Stimulated activated CD8-positive, alpha-beta memory T cell treated with anti-CD3 and anti-CD28 coated beads, Interleukin-4, amount 100 ng/mL, for 48 hours (primary cell): ENCODE measurements around the gene FYN.
A peak's percentile ranks its signal among the peaks of the same experiment; 100 is the strongest.

Source experiments
- DNase-seq: peaks from one replicate; pipeline ENCODE4 v3.0.0-alpha.2; 2020

The FYN gene

DNA sequence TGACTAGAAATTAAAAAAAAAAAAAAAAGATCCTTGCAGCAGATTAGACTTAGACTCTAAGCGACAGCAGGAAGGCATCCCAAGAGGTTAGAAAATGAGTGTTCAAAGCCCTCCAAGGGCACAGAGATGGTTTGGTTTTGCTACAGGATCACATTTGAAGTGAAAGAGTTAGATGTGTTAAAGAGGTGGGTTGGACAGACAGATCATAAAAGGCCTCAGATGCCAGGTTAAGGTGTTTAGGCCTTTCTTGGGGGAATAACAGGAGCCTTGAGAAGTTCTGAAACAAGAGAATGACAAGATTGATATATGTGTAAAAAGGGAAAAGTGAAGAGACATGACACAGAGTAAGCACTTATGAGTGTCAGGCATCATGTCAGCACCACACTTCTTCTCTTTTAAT is 107.5 kb downstream of the FYN start:
- no peak for DNase-seq

DNA sequence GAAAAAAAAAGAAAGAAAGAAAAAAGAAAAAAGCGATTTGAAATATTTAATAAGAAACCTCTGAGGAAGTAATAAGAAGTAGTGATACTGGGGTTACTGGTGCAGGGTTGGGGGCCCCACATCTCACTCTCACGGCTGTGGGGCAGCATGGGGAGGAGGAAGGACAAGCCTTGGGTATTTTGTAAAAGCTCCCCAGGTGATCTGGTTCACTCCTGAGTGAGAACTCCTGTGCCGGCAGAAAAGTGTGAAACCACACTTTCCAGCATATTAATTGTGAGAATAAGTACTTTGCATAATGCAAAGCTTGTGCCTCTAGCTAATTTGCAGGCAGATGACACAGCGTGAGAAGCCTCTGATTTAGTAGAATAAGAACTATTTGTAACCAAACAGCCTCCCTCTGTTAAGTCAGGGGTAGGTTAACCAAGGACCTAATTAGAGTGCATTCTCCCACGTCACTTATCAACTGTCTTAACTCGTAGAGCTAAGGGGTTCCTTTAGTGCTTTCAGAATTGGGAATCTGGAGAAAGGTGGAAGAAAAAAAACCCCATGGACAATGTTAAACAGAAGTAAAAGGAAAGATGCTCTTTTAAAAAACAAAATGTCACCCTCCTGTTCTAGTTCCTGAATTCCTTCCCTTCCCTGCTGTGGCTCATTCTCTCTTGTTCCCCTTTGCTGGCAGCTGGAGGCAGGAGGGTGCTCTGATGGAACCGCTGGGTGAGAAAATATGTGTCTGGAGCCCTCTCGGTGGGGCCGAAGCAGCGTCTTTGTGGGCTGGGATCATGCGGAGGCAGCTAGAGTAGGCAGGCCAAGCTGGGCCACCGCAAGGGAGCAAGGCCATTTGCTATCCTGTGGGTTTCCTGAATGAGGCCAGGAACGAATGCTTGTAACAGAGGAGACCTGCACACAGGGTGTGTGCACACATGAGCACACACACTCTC is 108.7 kb downstream of the FYN start:
- DNase-seq, result peak; percentile 70

DNA sequence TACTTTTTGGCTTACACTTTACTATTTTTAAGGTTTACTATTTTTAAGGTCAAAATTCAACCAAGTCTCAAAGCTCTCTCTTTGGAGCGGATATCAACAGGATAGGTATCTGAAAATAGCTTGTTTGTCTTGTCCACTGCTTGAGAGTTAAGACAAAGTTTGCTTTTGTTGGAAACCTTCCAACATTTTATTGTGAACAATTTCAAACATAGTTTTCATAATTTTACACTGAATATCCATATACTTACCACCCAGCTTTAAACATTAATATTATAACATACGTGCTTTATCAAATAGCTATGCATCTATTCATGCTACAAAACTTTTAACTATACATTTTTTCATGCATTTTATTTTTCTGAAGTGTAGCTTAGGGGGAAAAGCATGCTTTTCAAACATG is 109.9 kb downstream of the FYN start:
- DNase-seq, result no peak

DNA sequence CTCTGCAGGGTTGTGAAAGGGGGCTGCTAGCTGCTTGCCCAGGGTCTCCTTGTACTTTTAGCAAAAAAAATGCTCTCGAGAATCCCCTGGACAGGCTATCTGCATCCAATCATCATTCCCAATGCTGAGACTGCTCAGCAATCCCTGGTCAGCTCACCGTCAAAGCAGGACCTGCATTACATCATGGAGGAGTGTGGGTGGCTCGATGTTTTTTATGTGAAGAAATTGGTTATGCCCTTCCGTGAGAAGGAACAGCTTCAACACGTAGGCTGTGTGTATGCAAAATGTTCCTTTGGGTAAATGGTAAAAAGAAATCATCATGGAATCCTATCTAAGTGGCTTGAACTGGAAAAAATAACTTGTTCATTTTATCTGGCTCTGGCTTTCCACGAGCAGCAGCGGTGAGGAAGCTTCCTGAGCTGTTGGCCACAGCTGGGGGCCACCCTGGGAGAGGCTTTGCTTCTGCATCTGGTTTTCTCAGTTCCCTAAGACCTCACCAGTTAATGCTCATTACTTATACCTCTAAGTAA is 111.4 kb downstream of the FYN start:
- DNase-seq, result peak; percentile 69

DNA sequence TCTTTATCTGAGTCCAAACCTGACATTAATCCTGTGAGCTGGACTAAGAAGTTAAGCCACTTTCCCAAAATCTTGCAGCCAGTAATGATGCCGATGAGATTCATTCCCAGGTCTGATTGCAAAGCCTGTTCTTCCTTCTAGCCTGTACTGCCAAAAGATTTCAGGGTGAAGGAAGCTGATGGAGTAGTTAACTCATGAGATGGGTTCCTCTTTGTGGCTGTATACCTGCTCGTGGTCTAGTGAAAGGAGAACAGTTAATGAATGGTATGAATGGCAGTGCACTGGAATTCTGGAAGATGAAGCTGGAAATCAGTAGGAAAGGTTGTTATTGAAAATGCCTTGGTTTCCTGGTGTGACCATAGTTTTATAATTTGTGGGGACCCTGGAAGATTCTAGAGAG is 112.0 kb downstream of the FYN start:
- no peak for DNase-seq

DNA sequence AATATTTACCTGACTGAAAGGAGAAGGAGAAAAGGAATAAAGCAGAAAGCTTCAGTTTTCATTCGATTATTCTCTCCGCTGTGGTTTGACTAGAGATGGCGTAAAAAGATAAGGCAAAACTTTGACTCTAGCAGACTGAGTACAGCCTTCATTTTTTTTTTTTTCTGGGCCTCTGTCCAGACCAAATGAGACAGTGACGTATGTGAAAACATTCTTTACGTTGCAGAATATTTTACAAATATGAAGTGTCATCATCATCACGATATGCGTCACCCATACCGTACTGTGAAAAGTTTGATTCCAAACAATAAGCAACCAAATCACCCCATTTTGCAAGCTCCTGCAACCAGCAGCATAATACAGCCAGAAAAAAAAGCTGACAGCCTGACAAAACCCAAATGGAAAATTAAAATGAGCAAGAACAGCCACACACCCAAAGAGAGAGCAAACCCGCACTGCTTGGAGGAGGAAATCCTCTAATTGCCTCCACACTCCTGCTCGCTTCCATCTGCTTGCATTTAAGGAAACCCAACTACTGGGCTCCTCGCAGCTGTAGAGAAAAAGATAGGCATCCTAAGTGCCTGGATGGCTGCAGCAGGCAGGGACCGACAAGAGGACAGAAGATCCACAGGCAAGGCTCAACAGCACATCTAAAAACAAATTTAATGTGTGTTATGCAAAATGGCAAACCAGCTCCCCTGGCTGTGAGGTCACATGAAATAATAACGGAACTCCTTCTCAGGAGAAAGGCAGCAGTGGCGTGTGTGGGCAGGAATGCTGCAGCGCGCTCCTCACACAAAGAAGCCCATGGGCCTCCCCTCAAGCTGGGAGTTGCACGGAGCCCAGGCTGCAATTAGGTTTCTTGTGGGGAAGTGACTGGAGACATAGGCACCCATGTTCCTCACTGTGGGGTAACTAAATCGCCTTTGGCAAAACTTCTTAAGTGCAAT is 113.1 kb downstream of the FYN start:
- peak; percentile 56 for DNase-seq

DNA sequence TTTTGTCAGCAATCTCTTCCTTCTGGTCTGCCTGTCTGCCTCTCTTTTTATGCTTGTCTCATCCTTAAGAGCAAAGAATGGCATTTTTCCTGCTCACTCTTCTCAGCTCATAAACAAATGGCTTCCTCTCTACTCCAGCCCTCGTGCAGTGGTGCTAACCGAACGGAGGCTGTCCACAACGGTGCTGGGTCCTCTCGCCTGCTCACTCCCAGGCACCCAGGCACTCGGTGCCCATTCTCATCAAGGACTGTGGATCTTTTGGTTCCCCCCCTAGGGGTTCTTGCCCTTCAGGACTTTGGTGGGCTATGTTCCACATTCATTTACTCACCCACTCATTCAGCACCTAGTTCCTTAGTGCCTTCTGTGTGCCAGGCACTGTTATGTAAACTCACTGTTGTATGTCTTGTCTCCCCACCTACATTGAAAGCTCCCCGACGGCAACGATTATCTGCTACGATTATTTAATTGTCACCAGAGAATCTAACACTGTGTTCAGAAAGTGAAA is 113.9 kb downstream of the FYN start:
- no peak for DNase-seq

DNA sequence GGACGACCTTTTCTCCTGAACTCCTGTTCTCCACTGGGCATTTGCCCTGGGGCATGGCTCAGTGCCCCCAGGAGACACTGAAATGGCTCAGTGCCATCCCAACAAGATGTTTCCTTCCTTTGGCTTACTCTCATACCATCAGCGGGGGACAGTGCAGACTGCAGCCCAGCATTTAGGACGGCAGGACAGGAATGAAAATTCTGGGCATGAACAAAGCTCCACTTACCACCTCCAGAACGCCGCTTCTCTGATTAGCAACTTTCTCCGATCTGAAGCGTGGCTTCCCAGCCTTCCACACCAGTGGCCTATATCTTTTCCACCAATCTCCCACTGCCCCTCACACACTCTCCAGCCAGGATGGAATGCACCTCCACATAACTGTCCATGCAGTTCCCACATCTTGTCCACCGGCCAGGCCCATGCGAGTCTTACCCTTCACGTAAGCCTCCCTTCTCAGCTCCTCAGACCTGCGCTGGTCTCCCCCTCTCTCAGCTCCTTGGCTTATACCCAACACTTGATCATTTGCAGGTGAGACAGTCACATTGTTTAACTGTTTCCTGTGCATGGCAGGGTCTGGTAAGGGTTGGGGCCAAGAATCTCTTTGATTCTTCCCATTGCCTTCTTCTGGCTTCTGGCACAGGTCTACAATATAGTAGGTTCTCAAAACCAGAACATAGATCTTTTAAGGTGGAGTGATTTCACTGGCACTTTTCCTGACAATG is 114.5 kb downstream of the FYN start:
- no peak for DNase-seq

DNA sequence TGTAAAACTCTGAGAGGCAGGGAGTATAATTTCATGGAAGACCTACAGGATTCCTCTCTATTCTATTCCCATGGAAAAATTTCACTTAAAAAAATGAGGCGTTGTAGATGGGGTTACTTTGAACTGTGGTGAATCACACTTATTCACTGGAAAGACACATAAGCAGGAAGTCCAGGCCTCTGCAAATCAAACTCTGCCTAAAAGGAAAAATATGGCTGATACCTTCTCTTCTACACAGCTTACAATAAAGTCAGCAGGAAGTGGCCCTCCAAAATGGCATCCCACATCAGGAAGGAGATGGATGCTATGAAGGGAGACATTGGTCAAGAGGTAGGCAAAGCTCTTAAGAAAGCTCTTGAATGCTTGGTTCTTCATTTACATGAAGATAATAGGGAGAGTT is 115.9 kb downstream of the FYN start:
- DNase-seq, result no peak

DNA sequence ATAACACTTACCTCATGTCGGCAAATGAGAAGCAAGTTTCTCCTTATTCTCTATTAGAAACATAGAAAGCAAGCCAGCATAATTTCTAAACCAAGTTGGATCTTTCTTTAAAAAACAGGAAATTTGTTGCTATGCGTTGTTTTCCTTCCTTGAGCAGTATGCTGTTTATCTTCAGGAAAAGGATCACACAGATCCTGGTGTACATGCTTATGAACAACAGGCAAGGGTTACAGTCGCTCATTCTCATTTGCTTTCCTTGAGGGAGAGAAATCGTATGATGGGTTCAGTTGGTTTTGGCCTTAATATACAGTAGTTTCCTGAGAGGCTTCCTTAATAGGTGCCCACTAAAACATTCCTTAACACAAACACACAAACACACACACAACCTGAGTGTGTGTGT is 118.8 kb downstream of the FYN start:
- DNase-seq, result no peak

DNA sequence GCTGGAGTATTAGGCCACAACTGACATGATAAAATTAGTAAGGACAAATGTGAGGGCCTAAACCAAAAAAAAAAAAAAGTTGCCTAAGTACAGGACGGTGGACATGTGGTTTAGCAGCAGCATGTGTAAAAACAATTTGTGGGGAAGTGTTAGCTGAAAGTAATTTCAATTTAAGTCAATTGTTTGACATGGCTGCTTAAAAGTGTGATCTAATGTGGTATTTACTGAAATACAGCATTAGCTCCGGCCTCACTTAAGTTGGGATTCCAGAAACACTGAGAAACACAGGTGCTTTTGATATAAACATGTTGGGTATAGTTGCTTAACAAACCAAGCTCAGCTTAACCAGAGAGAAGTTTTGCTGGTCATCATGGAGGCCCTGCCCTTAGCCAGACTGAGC is 119.7 kb downstream of the FYN start:
- no peak for DNase-seq

DNA sequence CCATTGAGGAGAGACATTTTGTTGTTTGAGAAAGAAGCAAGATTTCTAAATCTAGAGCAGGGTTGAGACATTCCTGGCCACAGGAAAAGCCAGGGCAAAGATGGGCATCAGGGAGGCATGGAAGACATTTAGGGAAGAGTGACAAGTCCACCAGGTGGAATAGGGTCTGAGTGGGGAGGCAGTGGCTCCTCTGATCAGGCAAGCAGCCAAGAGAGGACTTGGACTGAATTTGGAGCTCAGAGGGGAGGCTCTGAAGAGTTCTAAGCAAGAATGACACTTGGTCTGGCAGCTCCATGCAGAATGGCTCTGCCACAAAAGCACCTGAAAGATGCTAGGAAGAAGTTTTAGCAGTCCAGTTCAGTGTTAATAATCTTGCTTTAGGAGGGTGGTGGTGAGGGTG is 120.8 kb downstream of the FYN start:
- DNase-seq, result no peak

DNA sequence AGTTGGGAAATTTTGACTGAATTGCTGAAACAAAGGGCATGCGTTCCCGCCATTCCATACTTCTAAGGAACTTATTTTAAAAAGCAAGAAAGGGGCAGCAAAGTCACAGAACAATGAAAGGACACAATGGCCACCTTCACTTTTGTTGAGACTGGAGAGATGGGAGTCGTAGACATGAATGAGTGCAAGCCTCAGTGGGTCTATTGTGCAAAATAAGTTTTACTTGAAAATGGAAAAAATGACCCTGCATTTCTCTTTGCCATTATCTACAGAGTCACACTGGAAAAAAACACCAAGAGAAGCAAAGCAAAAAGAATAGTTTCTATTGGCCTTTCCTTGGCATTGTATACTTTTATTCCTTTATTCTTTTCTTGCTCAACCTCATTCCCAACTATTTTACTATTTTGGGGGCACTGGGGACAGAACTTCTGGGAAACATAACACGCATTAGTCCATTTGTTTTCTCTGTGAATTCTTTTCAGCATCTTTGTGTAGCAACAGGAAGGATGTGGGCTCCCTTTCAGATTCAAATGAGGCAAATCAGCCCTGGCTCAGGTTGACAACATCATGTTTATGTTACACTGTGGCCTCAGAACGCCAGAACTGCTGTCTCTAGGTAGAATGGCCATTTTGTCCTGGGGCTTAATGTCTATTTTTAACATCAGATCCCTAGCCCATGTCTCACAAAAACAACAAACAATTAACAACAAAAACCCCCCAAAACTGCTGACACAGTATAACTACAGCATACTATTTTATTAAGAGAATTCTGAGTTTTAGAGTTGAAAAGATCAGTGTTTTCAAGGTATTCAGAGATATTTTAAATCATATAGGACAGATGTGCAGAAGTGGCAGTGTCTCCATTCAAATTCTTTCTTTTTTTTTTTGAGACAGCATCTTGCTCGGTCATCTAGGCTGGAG is 122.2 kb downstream of the FYN start:
- DNase-seq, result no peak

DNA sequence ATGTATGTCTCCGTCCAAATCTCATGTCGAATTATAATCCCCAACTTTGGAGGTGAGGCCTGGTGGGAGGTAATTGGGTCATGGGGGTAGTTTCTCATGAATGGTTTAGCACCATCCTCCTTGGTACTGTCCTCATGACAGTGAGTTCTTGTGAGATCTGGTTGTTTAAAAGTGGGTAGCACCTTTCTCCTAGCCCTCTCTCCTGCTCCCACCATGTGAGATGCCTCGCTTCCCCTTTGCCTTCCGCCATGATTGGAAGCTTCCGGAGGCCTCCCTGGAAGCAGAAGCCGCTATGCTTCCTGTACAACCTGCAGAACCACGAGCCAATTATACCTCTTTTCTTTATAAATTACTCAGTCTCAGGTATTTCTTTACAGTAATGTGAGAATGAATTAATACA is 123.1 kb downstream of the FYN start:
- no peak for DNase-seq

DNA sequence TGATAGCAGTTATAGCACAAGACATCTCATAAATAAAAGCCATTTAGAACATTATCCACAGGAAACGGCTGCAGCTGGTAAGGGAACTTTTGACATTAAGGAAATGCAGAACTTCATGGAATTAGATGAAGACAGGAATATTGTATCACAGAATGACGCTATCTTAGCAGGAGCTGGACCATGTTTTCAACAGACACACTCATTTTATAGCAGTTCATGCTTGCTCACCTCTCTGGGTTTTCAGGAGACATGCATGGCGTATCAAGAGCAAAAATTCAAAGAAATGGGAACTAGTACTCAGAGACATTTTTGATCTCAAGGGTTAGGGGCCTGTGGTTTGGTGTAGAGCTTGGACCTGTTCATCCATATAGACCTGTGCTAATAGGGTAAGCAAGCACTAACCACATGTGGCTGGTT is 125.0 kb downstream of the FYN start:
- no peak for DNase-seq

DNA sequence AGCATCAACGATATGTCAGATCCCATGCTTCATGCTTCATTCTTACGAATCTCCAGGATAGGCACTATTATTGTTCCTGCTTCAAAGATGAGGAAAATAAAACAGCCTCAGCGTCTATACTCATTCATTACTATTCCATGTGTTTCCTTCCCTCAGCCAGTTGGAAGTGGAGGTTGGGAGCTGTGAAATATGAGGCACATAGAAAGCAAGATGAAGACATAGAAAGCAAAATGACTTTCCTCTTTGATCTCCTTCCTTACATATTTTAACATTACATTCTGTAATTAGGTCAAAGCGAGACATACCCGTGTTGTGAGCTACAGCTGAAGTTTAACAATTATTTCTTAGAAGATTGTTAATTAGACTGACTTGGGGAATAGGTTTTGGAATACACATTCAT is 125.4 kb downstream of the FYN start:
- no peak for DNase-seq

DNA sequence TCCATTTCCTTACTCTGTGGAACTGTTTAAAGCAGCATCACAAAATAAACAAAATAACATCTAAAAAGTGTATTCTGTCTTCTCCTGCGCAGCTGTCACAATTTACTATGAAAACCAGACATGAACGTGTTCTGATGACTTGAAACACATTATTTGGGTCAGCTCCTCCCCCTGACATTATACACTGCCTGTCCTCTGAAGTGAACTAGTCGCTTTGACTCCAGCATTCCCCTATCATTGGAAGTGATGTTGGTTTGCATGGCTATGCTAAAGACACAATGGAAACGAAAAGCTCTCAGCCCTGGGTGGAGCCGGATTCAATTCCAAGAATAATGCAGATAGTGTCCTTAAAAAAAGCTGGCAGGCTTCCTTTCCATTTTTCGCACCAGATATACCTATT is 125.9 kb downstream of the FYN start:
- DNase-seq, result no peak

DNA sequence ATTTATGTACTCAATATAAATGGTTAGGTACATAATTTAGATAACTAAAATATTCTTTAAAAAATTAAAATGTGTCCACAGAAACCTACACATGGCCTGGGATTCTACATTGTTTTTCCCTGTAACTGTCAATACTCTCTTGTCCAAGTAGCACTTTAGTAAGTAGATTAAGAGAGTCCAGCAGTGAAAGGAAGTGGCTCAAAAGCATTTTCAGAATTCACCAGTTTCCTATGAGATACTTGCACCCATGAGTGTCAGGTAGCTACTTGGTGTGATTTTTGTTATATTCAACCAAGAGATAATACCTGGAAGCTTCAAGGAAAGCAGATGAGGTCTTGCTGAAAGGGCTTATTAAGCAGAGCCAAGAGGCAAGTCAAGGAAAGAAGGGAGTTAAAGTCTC is 126.3 kb downstream of the FYN start:
- no peak for DNase-seq

DNA sequence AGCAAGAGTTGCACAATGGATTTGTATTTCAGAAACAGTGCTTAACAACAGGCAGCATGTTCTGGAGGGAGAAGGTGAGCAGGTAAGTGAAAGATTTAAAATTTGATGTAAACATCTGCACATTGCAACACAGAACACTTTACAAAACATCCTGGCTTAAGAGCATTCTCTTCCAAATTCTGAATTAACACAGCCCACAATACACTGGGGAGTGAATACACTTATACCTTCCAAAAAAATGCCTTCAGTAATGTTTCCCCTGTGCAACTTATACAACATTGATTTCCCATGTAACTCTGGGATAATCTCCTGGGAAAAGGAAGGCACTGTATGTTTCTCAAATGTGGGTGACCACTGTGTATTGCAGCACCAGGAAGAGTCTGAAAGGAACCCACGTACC is 127.6 kb downstream of the FYN start:
- DNase-seq, result no peak

DNA sequence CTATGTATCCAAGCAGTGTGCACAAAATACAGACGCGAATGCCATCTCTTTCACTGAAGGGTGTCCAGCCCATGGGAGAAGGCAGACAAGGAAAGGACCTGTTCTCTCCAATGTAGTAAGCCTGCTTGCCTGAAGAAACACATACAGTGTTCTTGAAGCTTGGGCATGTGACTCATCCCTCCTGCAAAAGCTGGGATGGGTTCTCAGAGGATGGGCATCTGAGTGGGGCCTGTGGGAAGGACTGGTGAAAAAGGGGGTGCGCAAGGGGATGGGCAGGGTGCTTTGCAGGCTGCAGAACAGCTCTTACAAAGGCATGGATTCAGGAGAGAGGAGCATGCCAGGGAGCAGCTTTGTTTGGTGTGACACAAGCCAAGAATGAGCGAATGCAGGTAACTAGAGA is 128.1 kb downstream of the FYN start:
- no peak for DNase-seq

DNA sequence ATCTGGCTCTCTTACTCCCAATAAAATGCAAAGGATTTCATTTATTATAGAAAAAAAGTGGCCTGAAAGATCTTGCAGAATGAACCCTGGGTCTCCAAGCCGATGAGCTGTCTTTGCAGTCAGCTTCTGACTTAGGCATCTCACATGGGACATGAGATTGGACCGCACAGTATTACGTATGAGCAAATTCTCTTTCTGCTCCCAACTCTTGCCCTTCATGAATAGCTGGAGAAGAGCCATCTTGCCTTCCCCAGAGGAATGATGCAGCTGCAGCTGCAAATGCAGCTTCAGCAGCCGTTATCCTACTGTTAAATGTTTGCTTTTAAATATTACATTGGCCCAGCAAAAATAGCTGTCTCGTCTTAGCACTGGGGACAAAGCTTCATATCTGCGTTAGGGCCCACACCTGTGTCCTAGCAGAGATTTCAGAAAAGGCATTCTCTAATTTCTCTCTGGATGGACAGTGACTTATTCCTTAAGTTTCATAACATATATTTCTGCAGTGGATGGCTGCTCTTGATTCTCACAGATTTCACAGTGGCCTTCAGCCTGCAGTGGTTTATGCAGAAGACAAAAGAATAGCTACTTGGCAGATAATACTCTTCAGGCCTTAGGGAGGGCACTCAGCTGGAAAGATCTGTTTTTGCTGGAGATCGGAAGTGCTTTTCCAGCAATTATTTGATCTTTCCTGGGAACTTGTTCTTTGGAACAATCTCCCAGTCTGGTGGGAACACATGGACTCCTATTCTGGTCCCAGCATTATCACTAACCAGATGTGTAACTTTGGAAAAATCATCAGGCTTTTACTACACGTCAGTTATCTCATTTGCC is 129.2 kb downstream of the FYN start:
- DNase-seq, result no peak
